ENCODE data around the gene TIMD4. TPM values are rescaled to one million over a fixed set of nuclear protein-coding genes. Genes with fewer than 3 reads are reported as not detected.

TIMD4 gene
- total and polyA plus RNA-seq, 2 of the 13 experiments (the other 11 are each of a cell fraction or from before 2014, with no cell fraction given), result 0.50 TPM; not detected in 1

DNA sequence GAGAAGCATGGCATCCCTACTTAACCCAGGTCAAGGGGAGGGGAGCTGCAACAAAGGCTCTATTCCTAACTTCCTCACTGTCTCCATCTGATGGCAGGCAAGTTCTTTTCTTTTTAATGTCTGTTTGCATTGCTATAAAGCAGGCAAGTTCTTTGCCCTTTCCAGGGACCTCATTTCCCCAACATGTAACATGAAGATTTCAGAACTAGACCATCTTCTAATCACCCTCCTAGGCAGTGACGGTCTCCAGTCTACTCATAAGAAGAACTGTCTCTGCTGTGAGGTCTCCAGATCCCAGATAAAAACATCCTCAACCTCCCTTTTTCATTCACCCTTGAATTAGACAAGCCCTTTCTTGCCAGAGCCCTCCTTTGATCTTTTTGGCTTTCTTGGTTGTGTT is 70.8 kb downstream of the TIMD4 start:
- Histone ChIP-seq H3K27ac (ENCODE audit: extremely low read length, insufficient read depth, low read length) (no peak overlapping the region), H2AFZ (ENCODE audit: low read length) (no peak overlapping the region), H3K4me2 (ENCODE audit: low read depth, low read length) (no peak overlapping the region), H3K9me3 (ENCODE audit: low read length) (no peaks in the 10 kb centered on the region), H3K4me1 (ENCODE audit: insufficient read depth, low read length) (no peaks in the 10 kb centered on the region), H4K20me1 (ENCODE audit: insufficient read depth, low read length) (no peaks in the 10 kb centered on the region), H3K27me3 (ENCODE audit: control insufficient read depth in 1 of 2, insufficient read depth in 2 of 2, low read length in 2 of 2) (peaks cover 0 to 5% of the 10 kb centered on the region in 2 experiments; a peak in 1 of 5 replicates), H3K4me3 (replicated peaks in 1 of 3; ENCODE audit: insufficient read depth in 1 of 3, low read depth in 2 of 3, low read length in 3 of 3) (no peak overlapping the region), H3K79me2 (ENCODE audit: insufficient read depth, low read length) (no peaks in the 10 kb centered on the region), H3K9ac (ENCODE audit: insufficient read depth, low read depth, low read length) (no peak overlapping the region), H3K36me3 (replicated peaks in 1 of 2; ENCODE audit: control insufficient read depth in 1 of 2, insufficient read depth in 2 of 2, low read length in 2 of 2) (no peaks in the 10 kb centered on the region)
- DNase-seq (ENCODE audit: low spot score) (no peak), ATAC-seq (peak; percentile 41; the same call in 1 of the 3 replicates), FAIRE-seq (no peak)
- BruUV-seq (replicated peaks), result no TSS peak
- TF ChIP-seq STAG1 (CRISPR knock-in tag; IDR thresholded peaks at IDR 0.05) (peak; percentile 36; the same call in 1 of the 2 replicates), ZNF510 (CRISPR knock-in tag; IDR thresholded peaks at IDR 0.05; ENCODE audit: low read depth) (no peak)
- TF ChIP-seq, protein P1, sequence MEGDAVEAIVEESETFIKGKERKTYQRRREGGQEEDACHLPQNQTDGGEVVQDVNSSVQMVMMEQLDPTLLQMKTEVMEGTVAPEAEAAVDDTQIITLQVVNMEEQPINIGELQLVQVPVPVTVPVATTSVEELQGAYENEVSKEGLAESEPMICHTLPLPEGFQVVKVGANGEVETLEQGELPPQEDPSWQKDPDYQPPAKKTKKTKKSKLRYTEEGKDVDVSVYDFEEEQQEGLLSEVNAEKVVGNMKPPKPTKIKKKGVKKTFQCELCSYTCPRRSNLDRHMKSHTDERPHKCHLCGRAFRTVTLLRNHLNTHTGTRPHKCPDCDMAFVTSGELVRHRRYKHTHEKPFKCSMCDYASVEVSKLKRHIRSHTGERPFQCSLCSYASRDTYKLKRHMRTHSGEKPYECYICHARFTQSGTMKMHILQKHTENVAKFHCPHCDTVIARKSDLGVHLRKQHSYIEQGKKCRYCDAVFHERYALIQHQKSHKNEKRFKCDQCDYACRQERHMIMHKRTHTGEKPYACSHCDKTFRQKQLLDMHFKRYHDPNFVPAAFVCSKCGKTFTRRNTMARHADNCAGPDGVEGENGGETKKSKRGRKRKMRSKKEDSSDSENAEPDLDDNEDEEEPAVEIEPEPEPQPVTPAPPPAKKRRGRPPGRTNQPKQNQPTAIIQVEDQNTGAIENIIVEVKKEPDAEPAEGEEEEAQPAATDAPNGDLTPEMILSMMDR (CRISPR knock-in tag; IDR thresholded peaks at IDR 0.05), result peak; percentile 30
- ChIA-PET POLR2A (no interaction called here), CTCF (ENCODE audit: low intra/inter-chr PET ratio, low total read pairs) (no interaction called here)
- intact Hi-C loops (cut with micrococcal nuclease; ENCODE audit: unreplicated experiment), result no loop called here
- in situ Hi-C loops (cut with HindIII; ENCODE audit: extremely low pct_ligation_motif_present, low pct_unique_long_range_greater_than_20kb), result no loop called here
- WGBS (ENCODE audit: low lambda C conversion rate), result 0% methylated on average over 1 of the region's 1 CpG

DNA sequence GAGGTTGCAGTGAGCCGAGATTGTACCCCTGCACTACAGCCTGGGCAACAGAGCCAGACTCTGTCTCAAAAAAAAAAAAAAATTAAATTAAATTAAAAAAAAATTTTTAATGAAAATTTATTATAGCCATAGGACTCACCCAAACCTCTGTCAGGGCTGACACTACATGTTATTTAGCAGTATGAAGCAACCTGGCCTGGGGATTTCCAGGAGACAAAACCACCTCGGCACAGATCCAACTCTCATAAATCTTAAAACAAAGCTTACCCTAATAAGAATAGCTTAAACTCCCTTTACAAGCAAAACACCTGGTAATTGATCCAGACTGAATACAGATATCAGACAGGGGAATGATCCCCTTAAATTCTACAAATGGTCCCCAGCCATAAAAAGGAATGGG is 74.5 kb downstream of the TIMD4 start:
- Histone ChIP-seq H3K27ac (ENCODE audit: extremely low read length, insufficient read depth, low read length) (no peak overlapping the region), H3K36me3 (replicated peaks in 1 of 2; ENCODE audit: control insufficient read depth in 1 of 2, insufficient read depth in 2 of 2, low read length in 2 of 2) (no peaks in the 10 kb centered on the region), H3K9me3 (ENCODE audit: low read length) (no peaks in the 10 kb centered on the region), H3K9ac (ENCODE audit: insufficient read depth, low read depth, low read length) (no peak overlapping the region), H2AFZ (ENCODE audit: low read length) (no peak overlapping the region), H4K20me1 (ENCODE audit: insufficient read depth, low read length) (no peaks in the 10 kb centered on the region), H3K4me2 (ENCODE audit: low read depth, low read length) (no peak overlapping the region), H3K27me3 (ENCODE audit: control insufficient read depth in 1 of 2, insufficient read depth in 2 of 2, low read length in 2 of 2) (peaks cover 0 to 5% of the 10 kb centered on the region in 2 experiments; a peak in 1 of 5 replicates), H3K79me2 (ENCODE audit: insufficient read depth, low read length) (no peaks in the 10 kb centered on the region), H3K4me1 (ENCODE audit: insufficient read depth, low read length) (no peaks in the 10 kb centered on the region), H3K4me3 (replicated peaks in 1 of 3; ENCODE audit: insufficient read depth in 1 of 3, low read depth in 2 of 3, low read length in 3 of 3) (no peak overlapping the region)
- POLR2A ChIA-PET, result no interaction called here
- FAIRE-seq, result no peak
- CTCF ChIA-PET (ENCODE audit: low intra/inter-chr PET ratio, low total read pairs), result no interaction called here
- intact Hi-C loops (cut with micrococcal nuclease; ENCODE audit: unreplicated experiment), result no loop called here
- no peak for DNase-seq (ENCODE audit: low spot score)
- ATAC-seq, result no peak
- TF ChIP-seq TEAD3 (CRISPR knock-in tag; optimal IDR thresholded peaks at IDR 0.05; ENCODE audit: borderline replicate concordance) (no peak), ZMYM3 (CRISPR knock-in tag; IDR thresholded peaks at IDR 0.05) (no peak), NR1H2 (CRISPR knock-in tag; IDR thresholded peaks at IDR 0.05; ENCODE audit: borderline replicate concordance, low read depth) (no peak)
- TF ChIP-seq, protein P2, sequence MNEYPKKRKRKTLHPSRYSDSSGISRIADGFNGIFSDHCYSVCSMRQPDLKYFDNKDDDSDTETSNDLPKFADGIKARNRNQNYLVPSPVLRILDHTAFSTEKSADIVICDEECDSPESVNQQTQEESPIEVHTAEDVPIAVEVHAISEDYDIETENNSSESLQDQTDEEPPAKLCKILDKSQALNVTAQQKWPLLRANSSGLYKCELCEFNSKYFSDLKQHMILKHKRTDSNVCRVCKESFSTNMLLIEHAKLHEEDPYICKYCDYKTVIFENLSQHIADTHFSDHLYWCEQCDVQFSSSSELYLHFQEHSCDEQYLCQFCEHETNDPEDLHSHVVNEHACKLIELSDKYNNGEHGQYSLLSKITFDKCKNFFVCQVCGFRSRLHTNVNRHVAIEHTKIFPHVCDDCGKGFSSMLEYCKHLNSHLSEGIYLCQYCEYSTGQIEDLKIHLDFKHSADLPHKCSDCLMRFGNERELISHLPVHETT (CRISPR knock-in tag; conservative IDR thresholded peaks at IDR 0.05), result no peak
- TF ChIP-seq, protein P3, sequence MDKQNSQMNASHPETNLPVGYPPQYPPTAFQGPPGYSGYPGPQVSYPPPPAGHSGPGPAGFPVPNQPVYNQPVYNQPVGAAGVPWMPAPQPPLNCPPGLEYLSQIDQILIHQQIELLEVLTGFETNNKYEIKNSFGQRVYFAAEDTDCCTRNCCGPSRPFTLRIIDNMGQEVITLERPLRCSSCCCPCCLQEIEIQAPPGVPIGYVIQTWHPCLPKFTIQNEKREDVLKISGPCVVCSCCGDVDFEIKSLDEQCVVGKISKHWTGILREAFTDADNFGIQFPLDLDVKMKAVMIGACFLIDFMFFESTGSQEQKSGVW (CRISPR knock-in tag; IDR thresholded peaks at IDR 0.05; ENCODE audit: borderline replicate concordance), result no peak
- TF ChIP-seq, protein P4, sequence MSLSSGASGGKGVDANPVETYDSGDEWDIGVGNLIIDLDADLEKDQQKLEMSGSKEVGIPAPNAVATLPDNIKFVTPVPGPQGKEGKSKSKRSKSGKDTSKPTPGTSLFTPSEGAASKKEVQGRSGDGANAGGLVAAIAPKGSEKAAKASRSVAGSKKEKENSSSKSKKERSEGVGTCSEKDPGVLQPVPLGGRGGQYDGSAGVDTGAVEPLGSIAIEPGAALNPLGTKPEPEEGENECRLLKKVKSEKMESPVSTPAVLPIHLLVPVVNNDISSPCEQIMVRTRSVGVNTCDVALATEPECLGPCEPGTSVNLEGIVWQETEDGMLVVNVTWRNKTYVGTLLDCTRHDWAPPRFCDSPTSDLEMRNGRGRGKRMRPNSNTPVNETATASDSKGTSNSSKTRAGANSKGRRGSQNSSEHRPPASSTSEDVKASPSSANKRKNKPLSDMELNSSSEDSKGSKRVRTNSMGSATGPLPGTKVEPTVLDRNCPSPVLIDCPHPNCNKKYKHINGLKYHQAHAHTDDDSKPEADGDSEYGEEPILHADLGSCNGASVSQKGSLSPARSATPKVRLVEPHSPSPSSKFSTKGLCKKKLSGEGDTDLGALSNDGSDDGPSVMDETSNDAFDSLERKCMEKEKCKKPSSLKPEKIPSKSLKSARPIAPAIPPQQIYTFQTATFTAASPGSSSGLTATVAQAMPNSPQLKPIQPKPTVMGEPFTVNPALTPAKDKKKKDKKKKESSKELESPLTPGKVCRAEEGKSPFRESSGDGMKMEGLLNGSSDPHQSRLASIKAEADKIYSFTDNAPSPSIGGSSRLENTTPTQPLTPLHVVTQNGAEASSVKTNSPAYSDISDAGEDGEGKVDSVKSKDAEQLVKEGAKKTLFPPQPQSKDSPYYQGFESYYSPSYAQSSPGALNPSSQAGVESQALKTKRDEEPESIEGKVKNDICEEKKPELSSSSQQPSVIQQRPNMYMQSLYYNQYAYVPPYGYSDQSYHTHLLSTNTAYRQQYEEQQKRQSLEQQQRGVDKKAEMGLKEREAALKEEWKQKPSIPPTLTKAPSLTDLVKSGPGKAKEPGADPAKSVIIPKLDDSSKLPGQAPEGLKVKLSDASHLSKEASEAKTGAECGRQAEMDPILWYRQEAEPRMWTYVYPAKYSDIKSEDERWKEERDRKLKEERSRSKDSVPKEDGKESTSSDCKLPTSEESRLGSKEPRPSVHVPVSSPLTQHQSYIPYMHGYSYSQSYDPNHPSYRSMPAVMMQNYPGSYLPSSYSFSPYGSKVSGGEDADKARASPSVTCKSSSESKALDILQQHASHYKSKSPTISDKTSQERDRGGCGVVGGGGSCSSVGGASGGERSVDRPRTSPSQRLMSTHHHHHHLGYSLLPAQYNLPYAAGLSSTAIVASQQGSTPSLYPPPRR (CRISPR knock-in tag; IDR thresholded peaks at IDR 0.05; ENCODE audit: borderline replicate concordance), result no peak
- BruUV-seq (replicated peaks), result no TSS peak
- in situ Hi-C loops (cut with HindIII; ENCODE audit: extremely low pct_ligation_motif_present, low pct_unique_long_range_greater_than_20kb), result no loop called here
- WGBS (ENCODE audit: low lambda C conversion rate), result 25% methylated on average over 2 of the region's 2 CpGs
